Esophagus (tissue), 2 donors: ENCODE results near the gene ZNF652. TPM values are rescaled to one million over a fixed set of nuclear protein-coding genes. Genes with fewer than 3 reads are reported as not detected.

Source experiments
- H3K27ac ChIP-seq, 2 donors: one replicate each; pipeline ENCODE4 v1.5.1; 2013; ENCODE audit warnings: low read depth in 2 of 2, mild to moderate bottlenecking in 2 of 2, inconsistent platforms in 1 of 2, low read length in 1 of 2, moderate library complexity in 1 of 2
- H3K27me3 ChIP-seq, 2 donors: one replicate each; pipeline ENCODE4 v1.6.1; 2013; ENCODE audit warnings: low read length in 2 of 2, control low read depth in 1 of 2, mild to moderate bottlenecking in 1 of 2; ENCODE audit not compliant: insufficient read depth in 2 of 2, control insufficient read depth in 1 of 2
- H3K36me3 ChIP-seq, 2 donors: one replicate each; pipeline ENCODE4 v1.6.1; 2013; ENCODE audit warnings: low read length in 1 of 2; ENCODE audit not compliant: control insufficient read depth in 2 of 2, insufficient read depth in 2 of 2
- H3K4me1 ChIP-seq, 2 donors: one replicate each; pipeline ENCODE4 v1.6.1; 2013; ENCODE audit warnings: low read length in 1 of 2; ENCODE audit not compliant: control insufficient read depth in 2 of 2, insufficient read depth in 2 of 2
- H3K4me3 ChIP-seq, 2 donors: one replicate each; pipeline ENCODE4 v1.5.1; 2013; ENCODE audit warnings: low read length in 2 of 2, mild to moderate bottlenecking in 2 of 2, low read depth in 1 of 2, moderate library complexity in 1 of 2
- H3K9me3 ChIP-seq, 2 donors: one replicate each; pipeline ENCODE4 v1.6.1; 2013; ENCODE audit warnings: mild to moderate bottlenecking in 2 of 2, low read depth in 1 of 2, low read length in 1 of 2, moderate library complexity in 1 of 2; ENCODE audit not compliant: control insufficient read depth in 2 of 2, insufficient read depth in 1 of 2
- WGBS, 2 donors: extraction: QIAGEN DNeasy Blood & Tissue Kit; methylation state at CpG; one replicate each; pipeline ENCODE4 v1.1.7; 2013; 5-methylcytosine and 5-hydroxymethylcytosine counted together
- polyA plus RNA-seq, 2 donors: library from polyadenylated mRNA; stranded (reverse); fragments of 200-250 nt; gene quantifications; one replicate each; pipeline ENCODE4 v1.2.3, GENCODE V29; 2013
- donor health status: healthy with polysubstance abuse.
- donor health status: Bipolar disorder and iron deficiency.

ZNF652 gene
- polyA plus RNA-seq, 2 donors = 6.5 to 18.5 TPM

DNA sequence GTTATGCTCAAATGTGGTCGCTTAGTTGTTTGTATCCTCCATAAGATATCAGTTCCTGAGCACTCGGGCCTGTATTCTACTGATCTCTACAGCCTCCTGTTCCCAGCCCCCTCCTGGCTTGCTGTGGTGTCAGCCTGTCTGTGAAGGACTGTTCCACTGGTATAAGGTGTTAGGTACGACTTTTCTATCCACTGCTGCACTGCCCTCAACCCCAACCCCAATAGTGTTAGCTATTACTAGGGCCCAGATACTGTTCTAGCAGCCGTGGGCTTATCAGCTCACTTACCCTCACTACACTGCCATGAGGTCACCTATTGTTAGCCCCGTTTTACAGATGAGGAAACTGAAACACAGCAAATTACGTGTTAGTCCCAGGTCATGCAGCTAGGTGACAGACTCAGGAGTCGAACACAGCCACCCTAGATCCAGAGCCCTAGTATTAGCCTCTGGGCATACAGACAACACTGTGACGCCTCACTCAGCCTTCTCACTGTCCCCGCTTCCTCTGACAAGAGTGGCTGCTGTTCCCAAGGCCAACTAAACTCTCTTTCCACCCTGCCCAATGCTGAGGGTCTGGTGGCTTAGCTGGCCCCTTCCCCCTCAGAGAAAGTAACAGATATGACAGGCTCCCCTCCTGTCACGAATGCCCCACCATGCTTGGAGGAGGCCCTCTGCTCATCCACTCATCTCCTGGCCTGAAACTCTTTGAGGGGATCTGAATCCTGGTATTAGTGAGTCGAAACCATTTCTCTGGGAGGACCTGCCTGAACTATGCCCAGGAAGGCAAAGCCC is 25.6 kb upstream of the ZNF652 start:
- H3K27ac ChIP-seq = no peak overlapping the region
- H3K9me3 ChIP-seq = no peaks in the 10 kb centered on the region
- peaks cover 0 to 19% of the 10 kb centered on the region in 2 donors for H3K4me1 ChIP-seq
- no peaks in the 10 kb centered on the region for H3K36me3 ChIP-seq
- H3K27me3 ChIP-seq = no peaks in the 10 kb centered on the region
- WGBS, 2 donors = 83 to 85% methylated on average over 11 of the region's 11 CpGs
- no peak overlapping the region for H3K4me3 ChIP-seq

DNA sequence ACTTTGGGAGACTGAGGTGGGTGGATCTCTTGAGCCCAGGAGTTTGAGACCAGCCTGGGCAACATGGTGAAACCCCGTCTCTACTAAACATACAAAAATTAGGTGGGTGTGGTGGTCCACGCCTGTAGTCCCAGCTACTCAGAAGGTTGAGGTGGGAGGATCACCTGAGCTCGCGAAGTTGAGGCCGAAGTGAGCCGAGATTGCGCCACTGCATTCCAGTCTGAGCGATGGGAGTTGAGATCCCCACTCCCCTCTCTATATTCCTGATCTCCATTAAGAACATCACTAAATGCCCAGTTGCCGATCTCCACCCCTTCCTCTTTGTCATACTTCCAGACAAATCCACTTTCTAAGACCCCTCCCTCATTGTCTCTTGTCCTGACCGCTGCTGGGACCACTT is 24.3 kb upstream of the ZNF652 start:
- Histone ChIP-seq H3K27me3 (no peaks in the 10 kb centered on the region), H3K4me1 (peaks cover 0 to 25% of the 10 kb centered on the region in 2 donors), H3K9me3 (no peaks in the 10 kb centered on the region), H3K4me3 (no peak overlapping the region), H3K27ac (no peak overlapping the region), H3K36me3 (no peaks in the 10 kb centered on the region)
- 91% methylated on average over 10 of the region's 10 CpGs for WGBS, 2 donors

DNA sequence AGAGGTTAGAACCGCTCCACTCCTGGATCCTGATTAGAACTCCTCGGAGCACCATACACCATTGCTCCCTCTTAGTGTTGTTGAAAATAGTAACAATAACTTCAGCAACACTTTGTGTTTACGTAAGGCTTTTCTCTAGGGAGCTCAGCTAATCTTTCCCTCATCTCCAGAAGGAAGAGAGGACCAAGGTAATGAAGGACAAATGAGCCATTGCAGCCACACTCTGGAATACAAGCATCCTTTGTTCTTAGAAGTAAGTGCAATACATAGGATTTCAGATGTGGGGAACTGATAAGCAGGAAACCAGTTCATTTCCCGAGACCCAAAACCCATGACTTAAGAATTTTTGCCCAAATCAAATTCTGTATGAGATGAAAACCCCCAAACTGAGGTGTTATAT is 22.9 kb upstream of the ZNF652 start:
- Histone ChIP-seq H3K36me3 (no peaks in the 10 kb centered on the region), H3K27ac (no peak overlapping the region), H3K4me3 (no peak overlapping the region), H3K27me3 (no peaks in the 10 kb centered on the region), H3K9me3 (no peaks in the 10 kb centered on the region), H3K4me1 (peaks cover 0 to 16% of the 10 kb centered on the region in 2 donors)
- 87 to 91% methylated on average over 4 of the region's 4 CpGs for WGBS, 2 donors

DNA sequence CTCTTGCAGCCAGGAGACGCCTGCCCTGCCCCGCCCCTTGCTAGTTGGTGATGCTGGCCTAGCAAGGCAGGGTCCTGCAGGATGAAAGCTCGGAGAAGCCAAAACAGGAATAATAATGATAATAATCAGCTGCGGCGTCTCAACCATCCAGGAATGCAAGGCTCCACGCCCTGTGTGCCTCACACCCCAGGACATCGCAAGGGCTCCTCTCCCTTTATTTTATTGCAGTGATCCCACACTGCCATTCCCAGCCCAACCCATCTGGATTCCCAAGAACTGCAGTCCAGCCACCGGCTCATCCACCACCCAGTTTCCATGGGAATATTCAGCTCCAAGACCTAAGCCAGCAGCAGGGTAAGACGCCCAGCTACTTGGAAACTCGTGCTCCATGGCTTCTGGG is 21.0 kb upstream of the ZNF652 start:
- Histone ChIP-seq H3K27me3 (no peaks in the 10 kb centered on the region), H3K27ac (no peak overlapping the region), H3K4me3 (no peak overlapping the region), H3K36me3 (no peaks in the 10 kb centered on the region), H3K9me3 (no peaks in the 10 kb centered on the region), H3K4me1 (peaks cover 0 to 9% of the 10 kb centered on the region in 2 donors)
- WGBS, 2 donors = 67 to 68% methylated on average over 10 of the region's 10 CpGs

DNA sequence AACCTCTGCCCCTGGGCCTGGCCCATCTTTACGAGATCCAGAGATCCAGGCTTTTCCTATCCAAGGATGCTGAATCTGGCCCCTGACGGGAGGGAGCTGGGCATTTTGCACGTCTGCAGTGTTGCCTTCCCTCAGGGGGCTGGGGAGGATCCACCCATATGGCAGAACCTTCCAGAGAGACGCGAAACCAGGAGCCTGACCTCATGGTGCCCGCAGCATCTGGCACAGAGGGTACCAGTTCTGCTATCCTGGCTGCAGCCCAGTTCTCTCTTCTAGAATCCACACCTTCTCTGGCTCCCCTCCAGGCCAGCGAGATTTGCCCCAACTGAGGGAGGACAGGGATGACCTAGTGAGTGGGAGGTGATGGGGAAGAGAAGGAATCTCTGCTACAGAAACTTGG is 20.5 kb upstream of the ZNF652 start:
- H3K27ac ChIP-seq = no peak overlapping the region

DNA sequence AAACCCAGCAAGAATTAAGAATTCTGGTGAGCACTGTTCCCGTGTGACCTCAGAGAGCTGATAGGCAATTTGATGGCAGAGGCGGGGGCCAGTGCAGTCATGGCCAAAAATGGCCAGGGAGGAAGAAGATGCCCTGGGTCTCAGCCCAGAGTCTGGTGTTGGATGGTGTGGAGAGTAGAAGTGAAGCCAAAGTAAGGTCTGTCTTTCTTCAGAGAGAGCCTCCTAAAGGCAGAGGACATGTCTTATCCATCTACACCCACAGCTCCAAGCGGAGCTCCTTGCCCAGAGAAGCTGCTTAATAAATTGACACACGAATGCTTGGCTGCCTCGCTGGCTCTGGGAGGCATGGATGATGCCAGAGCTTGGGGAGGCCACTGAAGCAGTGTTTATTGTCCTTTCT is 19.7 kb upstream of the ZNF652 start:
- Histone ChIP-seq H3K9me3 (no peaks in the 10 kb centered on the region), H3K27me3 (no peaks in the 10 kb centered on the region), H3K27ac (no peak overlapping the region), H3K4me3 (no peak overlapping the region), H3K4me1 (peaks cover 0 to 9% of the 10 kb centered on the region in 2 donors), H3K36me3 (no peaks in the 10 kb centered on the region)
- 67 to 72% methylated on average over 5 of the region's 5 CpGs for WGBS, 2 donors

More for the DNA sequence above, 20.5 kb upstream of the ZNF652 start:
- no peaks in the 10 kb centered on the region for H3K27me3 ChIP-seq
- WGBS, 2 donors = 40 to 58% methylated on average over 7 of the region's 7 CpGs
- H3K36me3 ChIP-seq = no peaks in the 10 kb centered on the region
- no peak overlapping the region for H3K4me3 ChIP-seq
- no peaks in the 10 kb centered on the region for H3K9me3 ChIP-seq
- H3K4me1 ChIP-seq = peaks cover 0 to 9% of the 10 kb centered on the region in 2 donors

DNA sequence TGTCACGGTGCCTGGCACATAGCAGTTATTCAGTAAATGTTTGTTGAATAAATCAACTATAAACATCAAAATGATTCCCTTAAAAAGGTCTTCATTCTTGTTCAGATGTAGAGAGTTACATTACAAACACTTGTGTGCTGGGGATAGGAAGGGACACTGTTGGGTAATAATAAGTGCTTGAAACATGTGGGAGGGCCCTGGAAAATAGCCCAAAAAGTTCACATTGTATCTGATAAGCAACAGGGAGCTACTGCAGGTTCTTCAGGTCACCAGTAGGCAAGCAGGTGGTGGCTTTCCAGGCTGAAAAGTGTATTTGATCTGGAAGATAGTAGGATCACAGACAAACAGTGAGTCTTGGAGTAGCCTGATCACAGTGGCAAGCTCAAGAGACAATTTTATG is 19.0 kb upstream of the ZNF652 start:
- H3K36me3 ChIP-seq = no peaks in the 10 kb centered on the region
- no peaks in the 10 kb centered on the region for H3K27me3 ChIP-seq
- H3K9me3 ChIP-seq = no peaks in the 10 kb centered on the region
- no peak overlapping the region for H3K27ac ChIP-seq
- peaks cover 0 to 8% of the 10 kb centered on the region in 2 donors for H3K4me1 ChIP-seq
- 61 to 77% methylated on average over 1 of the region's 1 CpG for WGBS, 2 donors
- no peak overlapping the region for H3K4me3 ChIP-seq

DNA sequence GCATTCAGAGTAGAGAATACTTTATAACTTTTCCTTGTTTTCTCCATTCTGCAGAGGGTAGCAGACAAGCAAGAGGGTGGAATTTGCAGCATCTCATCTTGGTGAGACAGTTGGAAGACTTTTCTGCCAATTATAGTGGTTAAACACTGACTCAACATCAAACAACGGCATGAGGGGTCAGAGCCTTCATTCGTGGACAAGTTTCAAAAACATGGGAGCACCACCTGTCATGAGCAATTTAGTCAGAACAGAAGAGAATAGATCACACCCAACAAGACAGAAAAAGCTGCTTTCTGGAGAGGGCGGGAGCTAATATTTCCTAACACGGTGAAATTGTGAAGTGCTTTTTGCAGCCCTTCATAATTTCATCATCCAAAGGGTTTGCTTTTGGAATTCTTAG is 17.9 kb upstream of the ZNF652 start:
- Histone ChIP-seq H3K9me3 (no peaks in the 10 kb centered on the region), H3K36me3 (no peaks in the 10 kb centered on the region), H3K4me1 (peaks cover 0 to 7% of the 10 kb centered on the region in 2 donors), H3K27me3 (no peaks in the 10 kb centered on the region), H3K4me3 (no peak overlapping the region), H3K27ac (no peak overlapping the region)
- WGBS, 2 donors = 56 to 62% methylated on average over 4 of the region's 4 CpGs

DNA sequence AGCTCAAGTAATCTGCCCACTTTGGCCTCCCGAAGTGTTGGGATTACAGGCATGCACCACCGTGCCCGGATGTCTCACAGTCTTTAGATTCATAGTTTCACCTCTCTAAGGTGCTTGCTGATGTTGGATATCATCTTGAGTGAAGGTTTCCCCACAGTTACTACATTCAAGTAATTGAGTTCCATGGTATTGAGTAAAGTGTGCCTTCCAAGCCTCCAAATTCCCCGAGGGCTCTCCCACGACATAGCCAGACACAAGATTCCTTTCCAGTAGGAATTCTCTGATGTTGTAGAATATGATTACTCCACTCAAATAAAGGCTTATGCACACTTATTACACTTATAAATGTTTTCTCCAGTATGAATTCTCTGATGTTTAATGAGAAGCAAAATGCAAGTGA is 16.3 kb upstream of the ZNF652 start:
- WGBS, 2 donors = 80 to 82% methylated on average over 5 of the region's 5 CpGs
- H3K4me3 ChIP-seq = no peak overlapping the region
- H3K4me1 ChIP-seq = peaks cover 0 to 7% of the 10 kb centered on the region in 2 donors

DNA sequence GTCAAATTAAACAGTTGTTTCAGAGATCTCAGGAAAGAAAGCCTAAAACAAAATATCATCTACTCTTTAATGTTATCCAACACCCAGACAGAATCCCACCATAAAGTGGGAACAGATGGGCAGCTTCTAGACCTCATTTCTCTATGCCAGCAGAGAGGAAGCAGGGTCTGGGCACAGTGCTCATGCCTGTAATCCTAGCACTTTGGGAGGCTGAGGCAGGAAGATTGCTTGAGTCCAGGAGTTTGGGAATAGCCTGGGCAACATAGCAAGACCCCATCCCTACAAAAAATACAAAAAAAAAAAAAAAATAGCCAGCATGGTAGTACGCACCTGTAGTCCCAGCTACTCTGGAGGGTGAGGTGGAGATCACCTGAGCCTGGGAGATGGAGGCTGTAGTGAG is 13.5 kb upstream of the ZNF652 start:
- WGBS, 2 donors = 97 to 100% methylated on average over 1 of the region's 1 CpG
- Histone ChIP-seq H3K4me3 (no peak overlapping the region), H3K4me1 (no peaks in the 10 kb centered on the region), H3K36me3 (no peaks in the 10 kb centered on the region), H3K27ac (no peak overlapping the region), H3K9me3 (no peaks in the 10 kb centered on the region), H3K27me3 (no peaks in the 10 kb centered on the region)

More for the DNA sequence above, 16.3 kb upstream of the ZNF652 start:
- Histone ChIP-seq H3K27ac (no peak overlapping the region), H3K9me3 (no peaks in the 10 kb centered on the region), H3K27me3 (no peaks in the 10 kb centered on the region), H3K36me3 (no peaks in the 10 kb centered on the region)
